OCI-M1 (cell line): ENCODE data around the gene UBL7.
"Not testable (repeated sequence)": the region's sequence is repeated elsewhere in the genome, so short reads cannot be mapped to it uniquely, and the experiment has no call there.

Experiments
- DNase-seq: peaks from one replicate; lab custom pipeline; 2025; lab: John Stamatoyannopoulos, UW

Gene UBL7, protein sequence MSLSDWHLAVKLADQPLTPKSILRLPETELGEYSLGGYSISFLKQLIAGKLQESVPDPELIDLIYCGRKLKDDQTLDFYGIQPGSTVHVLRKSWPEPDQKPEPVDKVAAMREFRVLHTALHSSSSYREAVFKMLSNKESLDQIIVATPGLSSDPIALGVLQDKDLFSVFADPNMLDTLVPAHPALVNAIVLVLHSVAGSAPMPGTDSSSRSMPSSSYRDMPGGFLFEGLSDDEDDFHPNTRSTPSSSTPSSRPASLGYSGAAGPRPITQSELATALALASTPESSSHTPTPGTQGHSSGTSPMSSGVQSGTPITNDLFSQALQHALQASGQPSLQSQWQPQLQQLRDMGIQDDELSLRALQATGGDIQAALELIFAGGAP

DNA sequence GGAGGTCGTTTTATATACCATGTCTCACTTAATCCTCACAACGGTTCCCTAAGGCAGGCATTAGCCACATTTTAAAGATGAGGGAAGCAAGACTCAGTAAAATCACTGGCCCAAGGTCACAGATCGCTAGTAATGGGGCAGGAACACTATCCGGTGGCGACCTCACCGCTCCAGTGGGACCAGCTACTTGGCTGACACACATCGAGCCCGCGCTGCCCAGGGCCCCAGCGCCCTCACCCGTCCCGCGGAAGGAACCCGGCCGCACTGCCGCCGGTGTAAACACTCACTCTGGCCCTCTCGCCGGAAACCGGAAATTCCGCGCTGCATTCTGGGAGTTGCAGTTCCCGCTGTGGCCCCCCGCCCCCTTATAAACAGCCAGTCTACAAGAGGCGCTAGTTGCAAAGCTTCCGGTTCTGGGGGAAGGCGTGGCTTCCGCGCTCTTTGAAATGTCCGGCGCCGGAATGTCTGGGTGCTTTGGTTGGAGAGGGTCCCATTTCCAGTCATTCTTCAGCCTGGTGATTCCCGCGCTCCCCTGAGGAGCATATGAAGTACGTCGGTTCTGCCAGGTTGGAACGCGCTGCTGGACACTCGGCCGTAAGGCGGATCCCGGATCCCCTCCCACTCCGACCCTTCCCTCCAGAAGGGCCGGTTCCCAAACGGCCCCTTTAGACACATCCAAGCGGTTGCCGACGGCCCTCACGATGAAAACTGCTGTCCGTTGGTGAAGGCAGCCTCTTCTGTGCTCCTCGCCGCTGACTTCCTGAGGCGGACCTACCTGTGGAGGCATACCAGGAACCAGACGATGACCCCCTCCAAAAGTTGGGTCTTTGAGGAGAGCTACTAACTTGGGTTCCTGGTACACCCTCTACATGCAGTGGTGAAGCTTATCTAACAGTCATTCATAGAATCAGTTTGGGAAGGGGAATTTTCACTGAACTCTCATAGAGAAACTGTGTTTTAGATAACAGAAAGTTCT, at the start of gene UBL7:
Gene UBL7, minus strand, starts transcription at position 290 of the 976 bp plus-strand sequence. CDS start 2,293 bp downstream, outside the sequence.
- DNase-seq = peak; percentile 99

DNA sequence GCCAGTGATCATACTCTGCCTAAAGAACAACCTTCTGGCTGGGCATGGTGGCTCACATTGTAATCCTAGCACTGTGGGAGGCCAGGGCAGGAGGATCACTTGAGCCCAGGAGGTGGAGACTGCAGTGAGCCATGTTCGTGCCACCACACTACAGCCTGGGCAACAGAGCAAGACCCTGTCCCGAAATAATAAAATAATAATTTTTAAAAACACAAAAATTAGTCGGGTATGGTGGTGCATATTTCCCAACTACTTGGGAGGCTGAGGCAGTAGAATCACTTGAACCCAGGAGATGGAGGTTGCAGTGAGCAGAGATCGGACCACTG, 45.5 kb upstream of the UBL7 start:
- no peak for DNase-seq

DNA sequence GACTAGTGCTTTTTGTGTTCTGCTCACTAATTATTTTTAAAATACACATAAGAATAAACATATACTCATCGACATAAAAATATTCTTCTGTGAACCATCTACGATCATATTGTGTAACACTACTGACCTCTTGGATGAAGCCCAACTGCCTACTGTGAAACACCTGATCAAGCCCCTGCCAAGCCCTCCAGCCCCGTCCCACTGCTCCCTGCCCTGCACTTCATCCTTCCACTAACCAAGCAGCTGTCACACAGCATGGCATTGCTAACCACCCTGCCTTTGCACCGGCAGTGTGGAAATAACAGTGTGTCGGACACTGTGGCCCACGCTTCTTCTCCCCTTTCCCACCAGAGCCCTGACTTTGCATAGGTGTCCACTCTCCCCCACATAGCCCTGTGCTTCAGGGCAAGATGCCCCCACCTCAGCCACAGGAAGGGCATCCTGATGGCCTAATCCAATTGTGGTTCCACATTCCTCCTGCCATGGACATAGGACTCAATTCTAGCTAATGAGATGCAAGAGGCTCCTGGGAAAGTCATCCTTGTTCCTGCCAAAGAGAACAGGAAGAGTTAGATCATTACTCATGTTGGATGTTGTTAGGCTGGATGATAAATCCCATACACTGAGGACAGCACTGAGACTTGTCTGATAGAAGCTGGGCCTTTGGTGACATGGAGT, 45.0 kb upstream of the UBL7 start:
- no peak for DNase-seq

DNA sequence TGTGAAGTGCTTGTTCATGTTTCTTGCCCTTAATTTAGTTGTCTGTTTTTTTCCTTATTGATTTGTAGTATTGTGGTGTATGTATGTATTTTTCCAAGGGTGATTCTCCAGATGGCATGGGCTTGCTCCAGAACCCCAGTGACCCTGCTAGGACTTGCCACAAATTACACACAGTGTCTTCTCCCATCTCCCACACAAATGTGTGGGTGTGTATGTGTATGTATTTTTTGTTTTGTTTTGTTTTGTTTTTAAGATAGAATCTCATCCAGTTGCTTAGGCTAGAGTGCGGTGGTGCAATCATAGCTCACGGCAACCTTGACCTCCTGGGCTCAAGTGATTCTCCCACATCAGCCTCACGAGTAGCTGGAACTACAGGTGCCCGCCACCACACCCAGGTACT, 43.9 kb upstream of the UBL7 start:
- DNase-seq = no peak

DNA sequence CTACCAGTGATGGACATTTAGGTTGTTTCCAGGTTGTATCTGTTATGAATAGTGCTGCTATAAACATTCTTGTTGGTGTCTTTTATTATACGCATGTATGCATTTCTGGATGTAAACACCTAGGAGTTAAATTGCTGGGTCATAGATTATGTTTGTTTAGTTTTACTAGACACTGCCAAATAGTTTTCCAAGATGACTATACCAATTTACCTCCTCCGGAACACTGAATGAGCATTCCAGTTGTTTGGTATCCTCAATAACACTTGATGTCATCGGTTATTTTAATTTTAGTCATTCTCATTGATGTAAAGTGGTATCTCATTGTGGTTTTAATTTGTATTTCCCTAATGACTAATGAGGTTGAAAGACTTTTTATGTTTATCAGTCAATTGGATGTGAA, 43.5 kb upstream of the UBL7 start:
- no peak for DNase-seq

DNA sequence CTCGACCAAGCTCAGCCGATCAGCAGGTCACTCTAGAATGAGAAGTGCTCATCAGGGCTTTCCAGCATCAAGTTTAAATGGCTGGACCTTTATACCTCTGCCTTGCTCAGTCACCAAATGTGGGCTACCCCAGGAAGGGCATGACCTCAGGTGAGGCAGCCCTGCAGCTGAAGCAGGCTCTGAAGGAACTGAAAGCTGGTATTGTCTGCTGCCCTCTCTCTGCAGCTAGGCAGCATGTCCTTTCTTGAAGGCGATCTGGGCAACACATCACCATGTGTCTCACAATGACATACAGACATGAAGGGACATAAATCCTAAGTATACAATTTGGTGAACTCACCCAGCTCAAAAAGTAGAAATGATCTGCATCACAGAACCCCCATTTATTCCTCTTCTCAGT, 41.3 kb upstream of the UBL7 start:
- no peak for DNase-seq

DNA sequence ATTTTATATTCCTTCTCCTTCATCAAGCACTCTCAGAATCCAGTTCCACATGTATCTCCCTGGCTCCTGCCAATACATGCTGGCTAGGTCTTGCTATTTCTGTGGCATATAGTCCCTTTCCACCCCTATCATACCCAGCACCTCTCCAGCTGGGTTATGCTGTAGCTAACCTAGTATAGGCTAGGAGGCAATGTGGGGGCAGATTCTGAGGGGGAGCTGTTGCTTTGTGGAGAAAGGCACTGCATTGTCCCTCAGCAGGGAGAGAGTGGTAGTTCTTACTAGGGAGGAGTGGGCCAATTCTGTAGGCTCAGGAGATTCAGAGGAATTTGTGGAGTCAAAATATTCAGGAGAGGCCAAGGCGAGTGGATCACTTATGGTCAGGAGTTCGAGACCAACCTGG, 39.4 kb upstream of the UBL7 start:
- DNase-seq = no peak

DNA sequence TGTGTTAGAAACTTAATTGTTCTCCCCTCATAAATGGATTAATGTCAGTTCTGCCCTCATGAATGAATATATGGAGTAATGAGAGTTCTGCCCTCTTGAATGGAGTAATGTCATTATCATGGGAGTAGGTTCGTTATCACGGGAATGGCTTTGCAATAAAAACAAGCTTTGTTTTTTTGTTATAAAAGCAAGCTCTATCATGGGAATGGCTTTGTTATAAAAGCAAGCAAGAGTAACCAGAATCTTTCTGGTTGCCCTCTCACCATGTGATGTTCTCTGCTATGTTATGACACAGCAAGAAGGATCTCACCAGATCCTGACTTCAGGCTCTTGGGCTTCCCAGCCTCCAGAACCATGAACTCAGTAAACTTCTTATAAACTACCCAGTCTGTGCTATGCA, 38.4 kb upstream of the UBL7 start:
- DNase-seq = no peak

DNA sequence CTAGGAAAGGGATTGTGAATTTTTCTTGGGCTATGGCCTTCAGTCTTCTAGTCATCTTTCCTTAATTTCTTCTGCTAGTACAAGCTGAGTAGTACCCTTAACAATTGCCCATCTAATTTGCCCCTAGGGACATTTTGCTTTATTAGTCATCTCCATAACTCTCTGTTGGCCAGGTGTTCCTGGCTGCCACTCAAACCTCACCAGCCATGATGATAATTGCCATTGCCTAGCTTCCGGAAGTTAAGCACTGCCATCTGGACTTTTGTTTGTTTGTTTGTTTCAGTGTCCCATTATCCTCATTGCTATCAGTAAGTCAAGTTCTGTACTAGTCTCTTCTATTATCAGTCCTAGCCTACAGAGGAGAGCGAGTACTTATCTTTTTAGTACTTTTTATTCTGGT, 36.6 kb upstream of the UBL7 start:
- no peak for DNase-seq

DNA sequence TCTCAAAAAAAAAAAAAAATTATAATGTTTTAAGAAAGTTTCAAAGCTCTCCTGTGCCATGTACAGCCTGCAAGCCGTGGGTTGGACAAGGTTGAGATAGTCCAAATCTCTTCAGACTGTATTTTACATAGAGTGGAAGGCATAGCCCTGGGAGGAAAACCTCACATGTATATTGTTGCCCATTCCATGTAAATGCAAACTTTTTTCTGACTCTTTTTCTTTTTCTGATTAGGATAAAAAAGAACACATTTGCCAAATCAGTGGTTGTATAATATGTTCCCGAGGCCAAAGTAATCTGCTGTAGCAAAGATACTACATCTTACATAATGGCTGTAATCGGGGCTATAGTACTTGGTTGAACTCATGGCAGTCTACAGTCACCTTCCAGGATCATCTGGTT, 35.7 kb upstream of the UBL7 start:
- no peak for DNase-seq

DNA sequence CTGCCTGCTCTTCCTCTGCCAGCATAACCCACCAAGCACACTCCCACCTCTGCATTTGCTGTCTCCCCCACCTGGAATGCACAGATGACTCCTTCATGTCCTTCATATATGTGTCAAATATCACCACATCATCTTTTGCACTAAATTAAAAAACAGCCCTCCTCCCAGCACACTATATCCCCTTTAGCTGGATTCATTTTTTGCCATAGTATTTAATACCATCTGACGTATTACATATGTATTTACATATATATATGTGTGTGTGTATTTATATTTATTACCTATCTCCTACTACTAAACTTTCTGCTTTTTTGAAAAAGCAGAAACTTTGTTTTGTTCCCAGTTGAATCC, 29.4 kb upstream of the UBL7 start:
- no peak for DNase-seq

DNA sequence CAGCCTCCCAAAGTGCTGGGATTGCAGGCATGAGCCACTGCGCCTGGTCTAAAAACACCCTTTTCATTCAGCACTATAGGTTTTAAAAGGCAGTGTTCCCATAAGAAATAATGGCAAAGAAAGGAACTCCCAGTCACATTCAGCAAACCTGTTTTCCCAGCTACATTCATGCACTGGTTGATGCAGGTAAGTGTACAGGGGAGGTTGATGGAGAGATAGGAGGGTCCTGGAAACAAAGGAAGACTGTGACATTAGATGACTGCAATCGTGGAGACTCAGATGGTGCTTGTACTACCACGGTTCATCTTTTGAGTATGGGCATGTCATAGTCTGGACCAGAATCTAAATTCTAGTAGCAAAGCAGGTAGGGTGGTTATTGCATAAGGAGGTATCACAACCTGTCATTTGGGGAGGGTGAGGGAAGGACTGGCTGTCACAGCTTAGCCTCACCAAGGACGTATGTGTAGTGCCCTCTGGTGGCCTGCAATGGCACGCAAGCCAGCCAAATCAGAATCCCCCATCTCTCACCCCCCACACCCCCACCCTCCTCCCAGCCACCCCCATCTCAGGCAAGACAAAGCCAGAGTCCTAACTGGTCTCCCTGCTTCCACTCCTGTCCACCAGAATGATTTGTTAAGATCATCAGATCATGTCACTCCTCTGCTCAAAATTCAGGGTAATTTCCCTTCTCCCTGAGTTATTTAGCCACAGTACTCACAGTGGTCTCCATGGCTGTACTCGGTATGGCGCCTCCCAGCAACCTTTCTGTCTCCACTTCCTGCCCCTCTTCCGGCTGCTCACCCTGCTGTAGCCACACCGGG, 28.8 kb upstream of the UBL7 start:
- DNase-seq = peak; percentile 77

DNA sequence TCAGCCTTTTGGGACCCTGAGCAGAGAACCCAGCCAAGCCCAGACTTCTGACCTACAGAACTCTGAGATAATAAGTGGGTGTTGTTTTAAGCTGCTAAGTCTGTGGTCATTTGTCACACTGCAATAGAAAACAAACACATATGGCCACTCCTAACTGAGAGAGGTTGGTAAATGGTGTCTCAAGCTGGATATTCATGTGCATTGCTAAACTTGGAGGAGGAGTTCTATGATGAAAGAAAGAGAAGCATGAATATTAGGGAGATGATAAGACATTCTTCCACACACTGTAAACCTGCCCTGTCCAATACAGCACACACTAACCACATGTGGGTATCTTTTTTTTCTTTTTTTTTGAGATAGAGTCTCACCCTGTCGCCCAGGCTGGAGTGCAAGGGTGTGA, 27.8 kb upstream of the UBL7 start:
- DNase-seq = no peak

DNA sequence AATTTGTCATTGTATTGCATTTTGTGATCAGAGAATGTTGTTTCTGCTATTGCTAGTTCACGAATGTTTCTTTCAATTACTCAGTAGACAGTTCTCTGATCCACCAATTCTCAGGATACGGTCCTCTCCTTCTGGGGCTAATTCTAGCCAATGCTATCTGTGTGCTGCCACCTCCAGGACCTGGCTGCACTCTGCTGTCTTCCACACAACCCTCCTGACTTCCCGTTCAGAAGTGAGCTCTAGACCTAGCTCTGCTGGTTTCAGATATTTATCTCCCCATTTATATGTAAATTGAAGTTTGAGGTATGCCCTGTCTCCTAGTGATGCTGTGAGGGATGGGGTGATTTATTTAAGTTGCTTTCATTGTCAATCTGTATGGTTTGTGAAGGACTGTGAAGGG, 21.7 kb upstream of the UBL7 start:
- DNase-seq = peak; percentile 45

DNA sequence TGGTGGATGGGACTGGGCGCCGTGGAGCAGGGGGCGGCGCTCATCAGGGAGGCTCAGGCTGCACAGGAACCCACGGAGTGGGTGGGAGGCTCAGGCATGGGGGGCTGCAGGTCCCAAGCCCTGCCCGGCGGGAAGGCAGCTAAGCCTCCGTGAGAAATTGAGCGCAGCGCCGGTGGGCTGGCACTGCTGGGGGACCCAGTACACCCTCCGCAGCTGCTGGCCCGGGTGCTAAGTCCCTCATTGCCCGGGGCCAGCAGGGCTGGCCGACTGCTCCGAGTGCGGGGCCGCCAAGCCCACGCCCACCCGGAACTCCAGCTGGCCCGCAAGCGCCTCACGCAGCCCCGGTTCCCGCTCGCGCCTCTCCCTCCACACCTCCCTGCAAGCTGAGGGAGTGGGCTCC, 19.4 kb upstream of the UBL7 start:
- DNase-seq = not testable (repeated sequence)

DNA sequence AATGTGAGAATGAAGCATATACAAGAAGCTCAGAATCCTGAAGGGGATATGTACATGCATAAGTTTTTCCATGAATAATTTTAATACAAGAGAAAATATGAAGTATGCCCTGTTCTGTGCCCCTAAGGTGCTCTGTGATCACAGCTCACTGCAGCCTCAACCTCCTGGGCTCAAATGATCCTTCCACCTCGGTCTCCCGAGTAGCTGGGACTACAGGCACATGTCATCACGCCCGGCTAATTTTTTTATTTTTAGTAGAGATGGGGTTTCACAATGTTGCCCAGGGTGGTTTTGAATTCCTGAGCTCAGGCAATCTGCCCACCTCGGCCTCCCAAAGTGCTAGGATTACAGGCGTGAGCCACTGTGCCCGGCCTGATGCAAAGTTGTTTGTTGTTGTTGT, 10.7 kb upstream of the UBL7 start:
- DNase-seq = not testable (repeated sequence)

DNA sequence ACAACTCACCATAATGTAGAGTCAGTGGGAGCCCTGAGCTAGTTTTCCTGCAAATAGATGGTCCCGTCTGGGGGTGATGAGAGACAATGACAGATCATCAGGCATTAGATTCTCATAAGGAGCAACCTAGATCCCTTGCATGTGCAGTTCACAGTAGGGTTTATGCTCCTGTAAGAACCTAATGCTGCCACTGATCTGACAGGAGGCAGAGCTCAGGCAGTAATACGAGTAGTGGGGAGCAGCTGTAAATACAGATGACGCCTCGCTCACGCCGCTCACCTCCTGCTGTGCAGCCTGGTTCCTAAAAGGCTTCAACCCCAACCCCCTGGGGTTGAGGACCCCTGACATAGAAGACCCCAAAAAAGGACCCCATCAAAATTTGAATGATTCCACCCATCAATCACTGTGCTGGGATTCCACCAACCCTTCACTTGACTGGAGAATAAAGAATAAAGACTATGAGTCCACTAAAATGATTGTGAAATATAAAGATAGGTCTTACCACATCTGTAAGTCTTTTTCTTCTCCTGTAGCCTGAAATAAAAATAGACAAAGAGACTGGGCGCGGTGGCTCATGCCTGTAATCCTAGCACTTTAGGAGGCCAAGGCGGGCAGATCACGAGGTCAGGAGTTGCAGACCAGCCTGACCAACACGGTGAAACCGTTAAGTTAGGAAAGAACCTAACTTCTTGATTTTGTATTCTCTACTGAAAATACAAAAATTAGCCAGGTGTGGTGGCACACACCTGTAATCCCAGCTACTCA, 9.9 kb upstream of the UBL7 start:
- no peak for DNase-seq

DNA sequence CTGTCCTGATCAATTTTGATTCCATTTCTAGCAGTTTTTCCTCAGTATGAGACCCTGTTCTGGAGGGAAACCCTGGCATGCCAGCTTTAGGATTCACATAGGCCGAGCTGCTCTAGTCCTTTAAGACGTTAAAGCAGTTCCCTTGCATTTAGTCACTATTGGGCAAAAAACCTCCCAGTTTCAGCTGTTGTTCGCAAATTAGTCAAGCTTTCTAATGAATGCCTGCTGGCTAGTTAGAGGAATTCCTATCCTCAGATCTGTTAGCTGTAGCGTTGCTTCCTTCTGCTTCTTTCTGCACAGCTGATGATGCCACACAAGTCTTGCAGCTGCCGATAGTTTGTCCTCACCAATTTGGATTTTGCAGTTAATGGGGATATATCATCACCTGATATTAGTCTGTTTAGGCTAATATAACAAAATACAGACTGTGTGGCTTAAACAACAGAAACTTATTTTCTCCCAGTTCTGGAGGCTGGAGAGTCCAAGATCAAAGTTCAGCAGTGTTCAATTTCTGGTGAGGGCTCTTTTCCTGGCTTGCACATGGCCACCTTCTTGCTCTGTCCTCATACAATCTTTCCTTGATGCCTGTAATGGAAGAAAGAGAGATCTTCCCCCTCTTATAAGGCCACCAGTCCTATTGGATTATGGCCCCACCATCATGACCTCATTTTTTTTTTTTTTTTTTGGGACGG, 7.5 kb upstream of the UBL7 start:
- no peak for DNase-seq

DNA sequence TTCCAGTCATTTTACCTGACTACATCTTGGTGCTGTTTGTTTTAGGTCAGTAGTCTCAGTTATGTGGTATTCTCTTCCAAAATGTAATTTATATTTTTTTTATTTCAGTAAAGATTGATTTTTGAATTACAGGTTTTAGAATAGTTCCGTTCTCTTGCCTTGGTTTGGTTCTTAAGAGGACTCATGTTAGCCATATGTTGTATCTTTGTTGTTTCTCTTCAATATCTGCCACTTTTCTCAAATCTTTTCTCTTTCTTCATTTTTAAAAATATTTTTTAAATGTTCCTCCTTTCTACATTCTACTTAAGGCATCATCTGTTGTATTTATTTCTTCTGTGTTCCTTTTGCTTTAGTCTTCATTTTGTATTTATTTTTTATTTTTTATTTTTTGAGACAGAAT, 5.6 kb upstream of the UBL7 start:
- no peak for DNase-seq

DNA sequence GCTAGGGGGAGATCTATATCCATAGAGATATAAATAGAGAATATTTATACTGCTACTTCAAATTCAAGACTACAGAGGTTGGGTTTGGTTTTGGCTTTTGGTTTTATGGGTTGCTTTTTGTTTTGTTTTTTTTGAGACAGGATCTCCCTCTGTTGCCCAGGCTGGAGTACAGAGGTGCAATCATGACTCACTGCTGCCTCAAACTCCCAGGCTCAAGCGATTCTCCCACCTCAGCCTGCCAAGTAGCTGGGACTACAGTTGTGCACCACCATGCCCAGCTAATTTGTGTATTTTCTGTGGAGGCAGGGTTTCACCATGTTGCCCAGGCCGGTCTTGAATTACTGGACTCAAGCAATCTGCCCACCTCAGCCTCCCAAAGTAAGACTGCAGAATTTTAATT, 3.9 kb upstream of the UBL7 start:
- no peak for DNase-seq

DNA sequence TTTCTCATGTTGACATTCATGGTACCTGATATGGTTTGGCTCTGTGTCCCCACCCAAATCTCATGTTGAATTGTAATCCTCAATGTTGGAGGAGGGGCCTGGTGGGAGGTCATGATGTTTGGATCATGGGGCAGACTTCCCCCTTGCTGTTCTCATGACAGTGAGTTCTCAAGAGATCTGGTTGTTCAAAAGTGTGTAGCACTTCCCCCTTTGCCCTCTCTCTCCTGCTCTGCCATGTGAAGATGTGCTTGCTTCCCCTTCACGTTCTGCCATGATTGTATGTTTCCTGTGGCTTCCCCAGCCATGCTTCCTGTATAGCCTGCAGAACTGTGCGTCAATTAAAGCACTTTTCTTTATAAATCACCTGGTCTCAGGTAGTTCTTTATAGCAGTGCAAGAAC, 3.3 kb upstream of the UBL7 start:
- DNase-seq = peak; percentile 25
